ENCODE measurements around the gene ATP5F1D. TPM values are rescaled to one million over a fixed set of nuclear protein-coding genes. Genes with fewer than 3 reads are reported as not detected.

Gene ATP5F1D
- total and polyA plus RNA-seq, 2 of the 13 experiments (the other 11 are each of a cell fraction or from before 2014, with no cell fraction given) = 39.4 to 78.7 TPM

DNA sequence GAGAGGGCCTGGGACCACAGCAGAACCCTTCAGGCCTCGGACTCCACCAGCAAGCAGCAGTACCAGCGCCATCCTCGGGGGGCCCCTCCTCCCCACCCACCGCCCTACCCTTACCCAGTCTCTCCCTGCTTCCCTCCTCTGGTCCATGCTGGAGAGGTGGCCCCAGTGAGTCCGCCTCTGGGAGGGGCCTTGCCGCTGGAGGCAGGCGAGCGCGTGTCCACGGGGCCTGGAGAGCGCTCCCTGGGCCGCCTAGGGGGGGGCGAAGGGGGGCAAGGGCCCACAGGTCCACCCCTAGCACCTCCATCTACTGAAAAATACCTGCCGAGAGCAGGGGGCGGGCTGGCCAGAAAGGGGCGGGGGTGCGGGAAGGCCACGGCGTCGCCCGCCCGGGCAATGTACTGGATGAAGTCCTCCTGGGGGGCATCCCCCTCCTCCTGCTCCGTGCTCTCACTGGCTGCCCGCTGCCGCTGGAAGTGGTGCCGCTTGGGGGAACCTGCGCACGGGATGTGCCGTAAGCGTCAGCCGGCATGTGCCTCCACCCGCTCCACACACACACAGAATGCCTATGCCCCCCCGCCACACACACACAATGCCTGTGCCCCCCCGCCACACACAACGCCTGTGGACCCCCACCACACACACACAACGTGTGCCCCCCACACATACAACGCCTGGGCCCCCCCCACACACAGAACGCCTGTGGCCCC is 10.6 kb upstream of the ATP5F1D start (continued):
- no peak for TF ChIP-seq ASH2L (IDR thresholded peaks at IDR 0.05; ENCODE audit: insufficient read length, low read depth, low read length)
- peak; percentile 47 for TF ChIP-seq AGO2 (optimal IDR thresholded peaks at IDR 0.05; ENCODE audit: low read depth, low read length)
- no peak for TF ChIP-seq TRAFD1 (CRISPR knock-in tag; IDR thresholded peaks at IDR 0.05; ENCODE audit: borderline replicate concordance)

DNA sequence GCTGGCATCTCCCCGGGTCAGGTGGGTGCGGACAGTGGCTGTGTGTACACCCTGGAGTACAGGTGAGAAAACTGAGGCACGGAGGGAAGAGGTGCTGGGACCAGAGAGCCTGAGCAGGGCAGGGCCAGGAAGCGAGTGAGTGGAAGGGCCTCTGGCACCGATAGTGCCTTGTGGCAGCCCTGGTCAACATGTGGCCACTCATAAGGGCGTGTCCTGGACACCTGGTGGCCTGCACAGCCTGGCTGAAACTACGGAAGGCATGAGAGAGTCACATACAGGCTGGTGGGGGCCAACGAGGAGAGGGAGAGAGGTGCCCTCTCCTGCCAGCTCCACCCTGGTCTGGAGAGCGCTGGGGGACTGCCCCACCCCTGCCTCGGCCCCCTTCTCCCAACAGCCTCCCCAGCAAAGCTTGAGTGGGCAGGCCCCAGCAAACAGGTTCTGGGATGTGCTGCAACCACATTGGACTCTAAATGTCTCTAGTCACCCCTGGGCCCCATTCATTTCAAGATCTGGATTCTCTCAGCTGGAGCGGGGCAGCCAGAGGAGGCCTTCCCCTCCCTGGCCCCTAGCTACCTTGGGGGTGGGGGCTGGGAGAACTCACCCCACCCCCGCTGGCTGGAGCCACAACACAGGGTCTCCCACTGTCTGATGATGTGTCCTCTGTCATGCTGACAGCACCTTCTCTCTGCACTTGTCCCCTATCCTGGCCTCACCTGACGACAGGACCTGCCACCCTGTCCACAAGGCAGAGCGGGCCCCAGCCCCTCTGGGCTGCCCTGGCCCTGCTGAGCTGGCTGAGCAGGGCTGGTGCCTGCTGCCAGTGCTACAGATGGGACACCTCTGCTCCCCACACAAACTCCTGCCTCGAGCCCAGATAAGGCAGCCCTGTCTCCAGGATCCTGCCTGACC is 9.6 kb upstream of the ATP5F1D start:
- H3K27me3 ChIP-seq (ENCODE audit: control insufficient read depth in 1 of 2, insufficient read depth in 2 of 2, low read length in 2 of 2) = no peaks in the 10 kb centered on the region
- ChIA-PET POLR2A (interaction anchor here (0.7 to 1.3 kb wide), 3 partner anchors 9 to 18 kb away, joined by 3 read pairs; partner anchors contain the start of gene ATP5F1D), CTCF (ENCODE audit: low intra/inter-chr PET ratio, low total read pairs) (no interaction called here)
- H2AFZ ChIP-seq (ENCODE audit: low read length) = no peak overlapping the region
- BruUV-seq (replicated peaks) = no TSS peak
- DNase-seq (ENCODE audit: low spot score) (no peak), ATAC-seq (peak; percentile 26), FAIRE-seq (no peak)
- H3K9ac ChIP-seq (ENCODE audit: insufficient read depth, low read depth, low read length) = no peak overlapping the region
- 87% methylated on average over 6 of the region's 15 CpGs for WGBS (ENCODE audit: low lambda C conversion rate)
- no peaks in the 10 kb centered on the region for H3K9me3 ChIP-seq (ENCODE audit: low read length)
- H3K4me1 ChIP-seq (ENCODE audit: insufficient read depth, low read length) = peaks cover 24% of the 10 kb centered on the region
- H4K20me1 ChIP-seq (ENCODE audit: insufficient read depth, low read length) = no peaks in the 10 kb centered on the region
- peak overlapping the region; percentile 31 for H3K4me2 ChIP-seq (ENCODE audit: low read depth, low read length)
- peaks cover 0 to 3% of the 10 kb centered on the region in 2 experiments; a peak in 2 of 5 replicates for H3K36me3 ChIP-seq (replicated peaks in 1 of 2; ENCODE audit: control insufficient read depth in 1 of 2, insufficient read depth in 2 of 2, low read length in 2 of 2)
- H3K79me2 ChIP-seq (ENCODE audit: insufficient read depth, low read length) = no peaks in the 10 kb centered on the region
- H3K27ac ChIP-seq (ENCODE audit: extremely low read length, insufficient read depth, low read length) = peak overlapping the region; percentile 39
- in situ Hi-C loops (cut with HindIII; ENCODE audit: extremely low pct_ligation_motif_present, low pct_unique_long_range_greater_than_20kb) (no loop called here), intact Hi-C loops (cut with micrococcal nuclease; ENCODE audit: unreplicated experiment) (no loop called here)
- H3K4me3 ChIP-seq (replicated peaks in 1 of 3; ENCODE audit: insufficient read depth in 1 of 3, low read depth in 2 of 3, low read length in 3 of 3) = no peak overlapping the region
- TF ChIP-seq KDM1A (CRISPR knock-in tag; IDR thresholded peaks at IDR 0.05) (no peak), MTA1 (CRISPR knock-in tag; IDR thresholded peaks at IDR 0.05; ENCODE audit: borderline replicate concordance) (0 out of 2 replicates have a peak, but pooled peaks have one; percentile 26), MED13 (CRISPR knock-in tag; IDR thresholded peaks at IDR 0.05) (no peak), NRL (CRISPR knock-in tag; IDR thresholded peaks at IDR 0.05; ENCODE audit: borderline replicate concordance) (0 out of 2 replicates have a peak, but pooled peaks have one; percentile 21), ZNF225 (CRISPR knock-in tag; IDR thresholded peaks at IDR 0.05) (no peak)
- TF ChIP-seq, protein P1, sequence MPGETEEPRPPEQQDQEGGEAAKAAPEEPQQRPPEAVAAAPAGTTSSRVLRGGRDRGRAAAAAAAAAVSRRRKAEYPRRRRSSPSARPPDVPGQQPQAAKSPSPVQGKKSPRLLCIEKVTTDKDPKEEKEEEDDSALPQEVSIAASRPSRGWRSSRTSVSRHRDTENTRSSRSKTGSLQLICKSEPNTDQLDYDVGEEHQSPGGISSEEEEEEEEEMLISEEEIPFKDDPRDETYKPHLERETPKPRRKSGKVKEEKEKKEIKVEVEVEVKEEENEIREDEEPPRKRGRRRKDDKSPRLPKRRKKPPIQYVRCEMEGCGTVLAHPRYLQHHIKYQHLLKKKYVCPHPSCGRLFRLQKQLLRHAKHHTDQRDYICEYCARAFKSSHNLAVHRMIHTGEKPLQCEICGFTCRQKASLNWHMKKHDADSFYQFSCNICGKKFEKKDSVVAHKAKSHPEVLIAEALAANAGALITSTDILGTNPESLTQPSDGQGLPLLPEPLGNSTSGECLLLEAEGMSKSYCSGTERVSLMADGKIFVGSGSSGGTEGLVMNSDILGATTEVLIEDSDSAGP (CRISPR knock-in tag; IDR thresholded peaks at IDR 0.05; ENCODE audit: borderline replicate concordance) = 0 out of 2 replicates have a peak, but pooled peaks have one; percentile 10

Measured in HepG2 (cell line).